Right hindlimb (tissue), 1 donor: ENCODE measurements around the gene LATS1.
A peak's percentile ranks its signal among the peaks of the same experiment; 100 is the strongest.

Source experiments
- DNase-seq: peaks from one replicate; pipeline ENCODE4 v3.0.0-alpha.2; 2018

Gene LATS1

GRCh38 chr6:149657441-149657840 is 60.5 kb downstream of the LATS1 start:
- no peak for DNase-seq

- DNase-seq = no peak
Measured at GRCh38 chr6:149651056-149651455, 66.8 kb downstream of the LATS1 start.

- DNase-seq = peak; percentile 88
Measured at GRCh38 chr6:149648148-149649145, 69.5 kb downstream of the LATS1 start, which contains the start of gene KATNA1. TSS of gene KATNA1 (minus strand) at chr6:149648714. CDS start at chr6:149638547, 10,167 bp downstream.

GRCh38 chr6:149646599-149646998 is 71.3 kb downstream of the LATS1 start:
- no peak for DNase-seq

- DNase-seq = no peak
Measured at GRCh38 chr6:149642829-149643580, 74.9 kb downstream of the LATS1 start.

GRCh38 chr6:149636124-149636523 is 81.8 kb downstream of the LATS1 start:
- DNase-seq = no peak

- no peak for DNase-seq
Measured at GRCh38 chr6:149634315-149634714, 83.6 kb downstream of the LATS1 start.

- no peak for DNase-seq
Measured at GRCh38 chr6:149628875-149629510, 88.9 kb downstream of the LATS1 start.

GRCh38 chr6:149627672-149628071 is 90.2 kb downstream of the LATS1 start:
- no peak for DNase-seq

GRCh38 chr6:149615805-149616204 is 102.1 kb downstream of the LATS1 start:
- DNase-seq = no peak

- DNase-seq = no peak
Measured at GRCh38 chr6:149614337-149614736, 103.6 kb downstream of the LATS1 start.

GRCh38 chr6:149608381-149608982 is 109.4 kb downstream of the LATS1 start:
- DNase-seq = no peak
